Measurements from ENCODE around the gene TTC7B. TPM values are rescaled to one million over a fixed set of nuclear protein-coding genes. Genes with fewer than 3 reads are reported as not detected.

TTC7B gene
- total RNA-seq, 2 experiments from 2014 or later = 5.6 to 7.8 TPM

DNA sequence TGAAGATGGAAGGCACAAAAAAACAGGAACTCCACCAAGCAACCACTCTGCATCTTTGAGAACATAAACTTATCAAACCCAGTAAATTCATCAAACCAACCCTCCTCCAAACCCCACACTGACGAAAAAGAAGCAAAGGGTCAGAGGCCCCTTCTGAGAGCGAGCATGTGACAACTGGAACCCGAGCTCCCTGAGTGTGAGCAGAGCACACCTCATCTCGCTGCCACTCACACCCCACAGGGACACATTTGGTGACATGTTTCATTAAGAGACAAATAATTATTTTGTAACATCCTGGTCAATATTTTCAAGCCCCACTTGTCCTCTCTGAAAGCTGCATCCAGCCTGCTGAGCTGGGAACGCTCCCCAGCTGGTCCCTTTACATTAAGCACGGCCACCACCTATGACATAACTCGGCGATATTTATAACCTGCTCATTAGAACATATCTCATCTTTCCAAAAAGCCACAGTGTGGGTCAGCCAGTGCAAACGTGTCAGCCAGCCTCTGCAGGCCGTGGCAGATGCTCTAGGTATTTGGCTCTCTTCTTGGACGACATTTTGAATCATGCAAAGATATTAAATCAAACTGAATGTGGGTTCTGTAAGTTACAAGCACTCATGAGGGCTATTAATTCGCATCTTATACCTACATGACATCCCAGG lies 120.1 kb downstream of the TTC7B start:
- POLR2A ChIA-PET = no interaction called here

GRCh38 chr14:90693413-90693812 lies 122.8 kb downstream of the TTC7B start:
- Mint-ChIP-seq H3K27me3 (no peaks in the 10 kb centered on the region), H3K4me3 (no peak overlapping the region), H3K27ac (no peak overlapping the region), H3K36me3 (ENCODE audit: low read depth) (no peaks in the 10 kb centered on the region), H3K4me1 (ENCODE audit: low read depth) (no peaks in the 10 kb centered on the region), H3K9me3 (no peaks in the 10 kb centered on the region)
- no peak for TF ChIP-seq CTCF (IDR thresholded peaks at IDR 0.05)
- ChIA-PET CTCF (interaction anchor here (1.4 kb wide), 1 partner anchor 11 kb away, joined by 4 read pairs; no protein-coding TSS in a partner anchor), POLR2A (interaction anchor here (1.3 kb wide), 1 partner anchor 309 kb away, joined by 4 read pairs; no protein-coding TSS in a partner anchor)
- intact Hi-C loops (cut with micrococcal nuclease) = loop anchor here (10.0 kb wide), 1 partner anchor 169 kb away; no protein-coding TSS in a partner anchor
- ATAC-seq = no peak
- DNase-seq = no peak

More for the DNA sequence above, 120.1 kb downstream of the TTC7B start:
- intact Hi-C loops (cut with micrococcal nuclease) = loop anchor here (5.0 to 10.0 kb wide), 2 partner anchors 171 to 294 kb away; no protein-coding TSS in a partner anchor
- no peak overlapping the region for H3K27ac Mint-ChIP-seq
- H3K27me3 Mint-ChIP-seq = no peaks in the 10 kb centered on the region
- H3K9me3 Mint-ChIP-seq = no peaks in the 10 kb centered on the region
- DNase-seq (no peak), ATAC-seq (no peak)
- no peaks in the 10 kb centered on the region for H3K4me1 Mint-ChIP-seq (ENCODE audit: low read depth)
- H3K4me3 Mint-ChIP-seq = no peak overlapping the region
- H3K36me3 Mint-ChIP-seq (ENCODE audit: low read depth) = no peaks in the 10 kb centered on the region
- no peak for TF ChIP-seq CTCF (IDR thresholded peaks at IDR 0.05)
- CTCF ChIA-PET = interaction anchor here (0.9 to 4.8 kb wide), 28 partner anchors 9 to 501 kb away, joined by 3 to 48 read pairs (median 6); no protein-coding TSS in a partner anchor

- Mint-ChIP-seq H3K4me3 (no peak overlapping the region), H3K4me1 (ENCODE audit: low read depth) (no peaks in the 10 kb centered on the region), H3K36me3 (ENCODE audit: low read depth) (no peaks in the 10 kb centered on the region), H3K9me3 (no peaks in the 10 kb centered on the region), H3K27ac (no peak overlapping the region), H3K27me3 (no peaks in the 10 kb centered on the region)
- DNase-seq (no peak), ATAC-seq (no peak)
- ChIA-PET POLR2A (interaction anchor here (1.3 kb wide), 1 partner anchor 309 kb away, joined by 4 read pairs; no protein-coding TSS in a partner anchor), CTCF (interaction anchor here (1.2 to 1.4 kb wide), 2 partner anchors 12 to 293 kb away, joined by 3 to 4 read pairs; no protein-coding TSS in a partner anchor)
- TF ChIP-seq CTCF (IDR thresholded peaks at IDR 0.05) = no peak
- intact Hi-C loops (cut with micrococcal nuclease) = loop anchor here (10.0 kb wide), 1 partner anchor 168 kb away; no protein-coding TSS in a partner anchor
Measured at GRCh38 chr14:90692826-90693225, 123.4 kb downstream of the TTC7B start.

DNA sequence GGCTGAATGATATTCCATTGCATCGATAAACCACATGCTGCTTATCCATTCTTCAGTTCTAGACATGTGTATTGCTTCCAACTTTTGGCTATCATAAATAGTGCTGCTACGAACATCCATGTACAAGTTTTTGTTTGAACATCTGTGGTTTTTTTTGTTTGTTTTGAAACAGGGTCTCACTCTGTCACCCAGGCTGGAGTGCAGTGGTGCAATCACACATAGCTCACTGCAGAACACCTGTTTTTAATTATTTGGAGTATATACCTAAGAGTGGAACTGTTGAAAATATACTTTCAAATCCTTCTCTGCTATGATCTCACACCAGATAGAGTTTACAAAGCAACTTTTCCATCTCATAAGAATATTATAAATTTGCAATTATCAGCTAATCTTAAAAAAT lies 124.2 kb downstream of the TTC7B start:
- Mint-ChIP-seq H3K9me3 (no peaks in the 10 kb centered on the region), H3K4me3 (no peak overlapping the region), H3K36me3 (ENCODE audit: low read depth) (no peaks in the 10 kb centered on the region), H3K27ac (no peak overlapping the region), H3K4me1 (ENCODE audit: low read depth) (no peaks in the 10 kb centered on the region), H3K27me3 (no peaks in the 10 kb centered on the region)
- DNase-seq = no peak
- intact Hi-C loops (cut with micrococcal nuclease) = loop anchor here (10.0 kb wide), 1 partner anchor 167 kb away; no protein-coding TSS in a partner anchor
- TF ChIP-seq CTCF (IDR thresholded peaks at IDR 0.05) = no peak
- POLR2A ChIA-PET = no interaction called here
- CTCF ChIA-PET = interaction anchor here (1.2 kb wide), 1 partner anchor 292 kb away, joined by 3 read pairs; no protein-coding TSS in a partner anchor
- ATAC-seq = no peak

- Mint-ChIP-seq H3K27ac (no peak overlapping the region), H3K36me3 (ENCODE audit: low read depth) (no peaks in the 10 kb centered on the region), H3K9me3 (no peaks in the 10 kb centered on the region), H3K27me3 (no peaks in the 10 kb centered on the region), H3K4me3 (no peak overlapping the region), H3K4me1 (ENCODE audit: low read depth) (no peaks in the 10 kb centered on the region)
- DNase-seq (no peak), ATAC-seq (no peak)
- TF ChIP-seq CTCF (IDR thresholded peaks at IDR 0.05) = no peak
- intact Hi-C loops (cut with micrococcal nuclease) = loop anchor here (10.0 kb wide), 1 partner anchor 167 kb away; no protein-coding TSS in a partner anchor
- ChIA-PET CTCF (interaction anchor here (1.2 to 1.3 kb wide), 2 partner anchors 12 to 292 kb away, joined by 3 to 4 read pairs; no protein-coding TSS in a partner anchor), POLR2A (interaction anchor here (1.1 kb wide), 1 partner anchor 67 kb away, joined by 3 read pairs; no protein-coding TSS in a partner anchor)
Measured at GRCh38 chr14:90691627-90692026, 124.6 kb downstream of the TTC7B start.

Measured in activated CD8-positive, alpha-beta T cell treated with anti-CD3 and anti-CD28 coated beads for 36 hours (primary cell).